Stimulated activated CD8-positive, alpha-beta memory T cell treated with anti-CD3 and anti-CD28 coated beads, Interleukin-4, amount 100 ng/mL, for 24 hours (primary cell): Measurements from ENCODE around the gene ACSL1.
"Not testable (repeated sequence)": the region's sequence is repeated elsewhere in the genome, so short reads cannot be mapped to it uniquely, and the experiment has no call there.

Source experiments
- DNase-seq: peaks from one replicate; pipeline ENCODE4 v3.0.0-alpha.2; 2020; ENCODE audit warnings: low read depth

Gene ACSL1

GRCh38 chr4:184825896-184826690 is at the start of gene ACSL1:
Gene ACSL1, minus strand, starts transcription at chr4:184825968. Its CDS starts 22,454 bp downstream, at chr4:184803514.
- DNase-seq, result peak; percentile 69

- no peak for DNase-seq
Observed at GRCh38 chr4:184873054-184873453, 47.3 kb upstream of the ACSL1 start.

- DNase-seq, result no peak
Observed at GRCh38 chr4:184870718-184871117, 45.0 kb upstream of the ACSL1 start.

DNA sequence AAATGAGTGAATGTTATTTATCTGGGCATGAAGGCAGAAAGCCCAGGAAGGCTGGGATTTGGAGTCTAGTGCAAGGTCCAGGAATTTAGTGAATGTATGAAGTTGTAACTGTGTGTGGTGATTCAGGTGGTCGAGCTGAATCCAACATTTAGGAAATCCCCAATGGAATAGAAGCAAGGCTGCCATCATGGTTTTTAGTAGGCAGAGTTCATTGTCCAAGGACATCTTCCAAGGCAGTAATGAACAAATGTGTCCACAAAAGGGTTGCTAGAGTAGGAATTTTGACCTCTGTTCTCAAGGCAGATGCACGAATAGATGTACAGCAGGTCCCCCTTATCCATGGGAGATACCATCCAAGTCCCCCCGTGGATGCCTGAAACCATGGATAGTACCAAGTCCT is 42.9 kb upstream of the ACSL1 start:
- no peak for DNase-seq

- no peak for DNase-seq
Observed at GRCh38 chr4:184863916-184864315, 38.1 kb upstream of the ACSL1 start.

DNA sequence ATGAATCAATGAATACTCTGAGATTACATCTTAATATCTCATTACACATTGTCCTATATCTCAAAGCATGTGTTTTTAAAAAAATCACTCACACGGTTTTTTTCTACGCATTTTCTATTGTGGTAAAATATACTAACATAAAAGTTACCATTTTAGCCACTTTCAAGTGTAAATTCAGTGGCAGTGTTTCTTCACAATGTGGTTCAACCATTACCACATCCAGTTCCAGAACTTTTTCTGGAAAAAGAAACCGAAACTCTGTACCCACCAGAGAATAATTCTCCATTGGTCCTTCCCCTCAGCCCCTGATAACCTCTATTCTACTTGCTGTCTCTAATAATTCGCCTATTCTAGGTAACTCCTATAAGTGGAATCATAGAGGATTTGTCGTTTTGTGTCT is 35.3 kb upstream of the ACSL1 start:
- DNase-seq, result no peak

GRCh38 chr4:184860018-184860779 is 34.4 kb upstream of the ACSL1 start:
- DNase-seq, result no peak

GRCh38 chr4:184857441-184858121 is 31.8 kb upstream of the ACSL1 start:
- DNase-seq, result no peak

GRCh38 chr4:184856277-184856609 is 30.5 kb upstream of the ACSL1 start:
- DNase-seq, result no peak

GRCh38 chr4:184854673-184855072 is 28.9 kb upstream of the ACSL1 start:
- DNase-seq, result no peak

GRCh38 chr4:184853436-184853835 is 27.7 kb upstream of the ACSL1 start:
- DNase-seq, result no peak

DNA sequence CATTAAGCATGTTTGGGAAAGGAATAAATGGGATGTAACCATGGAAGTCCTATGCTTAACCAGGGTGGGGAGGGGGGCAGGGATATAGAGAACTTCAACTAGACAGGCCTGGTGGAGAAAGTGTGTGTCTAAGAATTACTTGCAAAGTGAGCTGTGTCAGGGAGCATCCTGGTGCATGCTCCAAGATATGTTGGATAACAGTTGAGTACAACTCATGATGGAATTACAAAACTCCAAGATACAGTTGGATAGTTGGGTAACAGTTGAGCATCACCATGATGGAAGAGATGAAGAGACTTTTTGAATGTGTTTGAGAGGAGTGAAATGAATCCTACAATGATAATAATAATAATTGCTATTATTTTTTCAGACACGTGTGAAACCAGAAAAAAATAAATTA is 26.1 kb upstream of the ACSL1 start:
- DNase-seq, result no peak

DNA sequence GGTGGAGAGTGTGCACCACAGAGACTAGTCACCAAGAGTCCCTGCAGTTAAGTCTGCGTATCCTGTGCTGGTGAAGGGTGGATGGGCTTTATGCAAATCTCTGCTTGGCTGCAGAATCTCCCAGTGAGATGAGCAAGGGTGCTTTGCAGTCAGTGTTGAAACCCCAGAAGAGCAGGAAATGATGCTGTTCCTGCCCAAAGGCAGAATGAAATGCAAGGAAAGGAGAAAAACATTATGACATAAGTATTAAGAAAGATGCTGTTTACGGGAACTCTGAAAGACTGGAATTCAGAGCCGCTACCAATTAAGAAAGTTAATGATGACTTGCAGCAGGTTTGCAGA is 25.4 kb upstream of the ACSL1 start:
- no peak for DNase-seq

GRCh38 chr4:184850431-184851199 is 24.8 kb upstream of the ACSL1 start:
- no peak for DNase-seq

- DNase-seq, result no peak
Observed at GRCh38 chr4:184850018-184850417, 24.2 kb upstream of the ACSL1 start.

GRCh38 chr4:184849185-184849584 is 23.4 kb upstream of the ACSL1 start:
- no peak for DNase-seq

GRCh38 chr4:184848510-184848909 is 22.7 kb upstream of the ACSL1 start:
- no peak for DNase-seq

- no peak for DNase-seq
Observed at GRCh38 chr4:184846531-184846930, 20.8 kb upstream of the ACSL1 start.

- no peak for DNase-seq
Observed at GRCh38 chr4:184845367-184846021, 19.7 kb upstream of the ACSL1 start.

- no peak for DNase-seq
Observed at GRCh38 chr4:184844742-184845141, 19.0 kb upstream of the ACSL1 start.

DNA sequence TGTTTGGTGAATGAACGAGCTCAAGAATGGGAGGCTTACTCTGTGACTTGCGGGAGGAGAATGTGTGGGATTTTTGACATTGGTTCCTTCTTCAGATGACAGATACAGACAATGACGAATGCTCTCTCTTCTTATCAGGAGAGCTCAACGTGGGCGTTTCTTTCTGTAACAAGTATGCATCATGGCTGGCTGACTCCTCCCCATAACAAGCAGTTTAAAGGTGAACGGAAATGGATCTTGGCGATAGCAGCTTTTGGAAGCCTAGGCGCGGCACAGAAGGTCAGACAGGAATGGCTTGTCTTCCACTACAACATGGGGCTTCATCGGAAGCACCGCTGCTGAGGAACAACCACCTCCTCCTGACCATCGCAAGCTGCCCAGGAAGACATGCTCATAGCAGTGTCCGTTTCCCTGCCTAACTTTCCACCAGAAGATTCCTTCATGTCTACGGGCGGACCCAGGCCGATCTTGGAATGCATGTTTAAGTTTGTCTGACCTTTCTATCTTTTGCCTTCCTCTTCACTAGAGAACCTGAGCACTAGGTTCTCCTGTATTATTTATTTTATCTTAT is 18.3 kb upstream of the ACSL1 start:
- no peak for DNase-seq

- not testable (repeated sequence) for DNase-seq
Observed at GRCh38 chr4:184839075-184839399, 13.3 kb upstream of the ACSL1 start.
